ENCODE results near the gene IDUA. TPM values are rescaled to one million over a fixed set of nuclear protein-coding genes. Genes with fewer than 3 reads are reported as not detected.
A peak's percentile ranks its signal among the peaks of the same experiment; 100 is the strongest.
"Not testable (repeated sequence)": the region's sequence is repeated elsewhere in the genome, so short reads cannot be mapped to it uniquely, and the experiment has no call there.

Gene IDUA
- 10 to 100 TPM; 23.4 to 31.9 TPM for total RNA-seq

DNA sequence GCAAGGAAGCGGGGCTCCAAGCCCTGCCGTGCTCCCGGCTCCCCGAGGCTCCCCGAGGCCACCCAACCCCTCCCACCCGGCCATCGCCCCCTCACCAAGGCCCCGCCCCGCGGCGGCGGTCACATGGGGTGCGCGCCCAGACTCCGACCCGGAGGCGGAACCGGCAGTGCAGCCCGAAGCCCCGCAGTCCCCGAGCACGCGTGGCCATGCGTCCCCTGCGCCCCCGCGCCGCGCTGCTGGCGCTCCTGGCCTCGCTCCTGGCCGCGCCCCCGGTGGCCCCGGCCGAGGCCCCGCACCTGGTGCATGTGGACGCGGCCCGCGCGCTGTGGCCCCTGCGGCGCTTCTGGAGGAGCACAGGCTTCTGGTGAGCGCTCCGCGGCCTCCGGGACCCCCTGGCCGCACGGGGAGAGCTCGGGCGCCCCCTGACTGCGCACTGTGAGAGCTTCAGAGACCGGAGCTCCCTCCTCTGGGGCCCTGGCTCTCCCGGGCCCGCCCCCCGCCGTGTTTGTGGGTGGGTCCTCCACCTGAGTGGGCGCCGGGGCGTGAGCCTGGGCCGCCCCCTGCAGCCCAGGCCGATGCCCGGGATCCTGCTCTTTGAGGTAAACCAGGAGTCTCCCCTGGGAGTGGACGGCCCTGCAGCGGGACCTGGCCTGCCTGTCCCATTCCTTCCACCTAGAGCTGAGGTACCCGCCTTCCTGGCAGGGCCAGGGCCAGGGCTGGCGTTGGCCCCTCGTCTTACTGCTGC lies at the start of gene IDUA:
TSS of gene IDUA (plus strand) at position 166 of the 745 bp plus-strand sequence. CDS start at position 207, 41 bp downstream.
- Histone ChIP-seq H3K36me3 (no peaks in the 10 kb centered on the region), H3K27ac (no peak within 1 kb of the TSS), H3K27me3 (replicated peaks; ENCODE audit: insufficient read depth) (no peaks in the 10 kb centered on the region), H3K9me3 (no peaks in the 10 kb centered on the region), H3K4me1 (ENCODE audit: control insufficient read depth in 1 of 2, low read depth in 2 of 2) (peaks cover 14 to 24% of the 10 kb centered on the region in 2 donors), H3K4me3 (peak within 1 kb of the TSS; percentile 74)
- DNase-seq (ENCODE audit: low spot score) (no peak), ATAC-seq (ENCODE audit: insufficient number of reproducible peaks, low FRiP score, low read depth) (peak; percentile 60)
- TF ChIP-seq, protein P1, sequence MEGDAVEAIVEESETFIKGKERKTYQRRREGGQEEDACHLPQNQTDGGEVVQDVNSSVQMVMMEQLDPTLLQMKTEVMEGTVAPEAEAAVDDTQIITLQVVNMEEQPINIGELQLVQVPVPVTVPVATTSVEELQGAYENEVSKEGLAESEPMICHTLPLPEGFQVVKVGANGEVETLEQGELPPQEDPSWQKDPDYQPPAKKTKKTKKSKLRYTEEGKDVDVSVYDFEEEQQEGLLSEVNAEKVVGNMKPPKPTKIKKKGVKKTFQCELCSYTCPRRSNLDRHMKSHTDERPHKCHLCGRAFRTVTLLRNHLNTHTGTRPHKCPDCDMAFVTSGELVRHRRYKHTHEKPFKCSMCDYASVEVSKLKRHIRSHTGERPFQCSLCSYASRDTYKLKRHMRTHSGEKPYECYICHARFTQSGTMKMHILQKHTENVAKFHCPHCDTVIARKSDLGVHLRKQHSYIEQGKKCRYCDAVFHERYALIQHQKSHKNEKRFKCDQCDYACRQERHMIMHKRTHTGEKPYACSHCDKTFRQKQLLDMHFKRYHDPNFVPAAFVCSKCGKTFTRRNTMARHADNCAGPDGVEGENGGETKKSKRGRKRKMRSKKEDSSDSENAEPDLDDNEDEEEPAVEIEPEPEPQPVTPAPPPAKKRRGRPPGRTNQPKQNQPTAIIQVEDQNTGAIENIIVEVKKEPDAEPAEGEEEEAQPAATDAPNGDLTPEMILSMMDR (IDR thresholded peaks at IDR 0.05), result no peak

DNA sequence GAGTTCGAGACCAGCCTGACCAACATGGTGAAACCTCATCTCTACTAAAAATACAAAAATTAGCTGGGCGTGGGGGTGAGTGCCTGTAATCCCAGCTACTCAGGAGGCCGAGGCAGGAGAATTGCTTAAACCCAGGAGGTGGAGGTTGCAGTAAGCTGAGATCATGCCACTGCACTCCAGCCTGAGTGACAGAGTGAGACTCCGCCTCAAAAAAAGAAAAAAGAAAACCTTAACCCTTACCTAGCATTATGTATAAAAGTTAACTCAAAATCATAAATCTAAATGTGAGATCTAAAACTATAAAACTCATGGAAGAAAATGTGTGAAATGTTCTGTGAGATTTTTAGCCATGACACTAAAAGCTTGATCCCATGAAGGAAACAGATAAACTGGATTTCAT lies 47.3 kb upstream of the IDUA start:
- not testable (repeated sequence) for H3K4me1 ChIP-seq (ENCODE audit: control insufficient read depth in 1 of 2, low read depth in 2 of 2); H3K27ac ChIP-seq; H3K9me3 ChIP-seq; H3K4me3 ChIP-seq; H3K27me3 ChIP-seq (replicated peaks; ENCODE audit: insufficient read depth); DNase-seq (ENCODE audit: low spot score); ATAC-seq (ENCODE audit: insufficient number of reproducible peaks, low FRiP score, low read depth); H3K36me3 ChIP-seq

DNA sequence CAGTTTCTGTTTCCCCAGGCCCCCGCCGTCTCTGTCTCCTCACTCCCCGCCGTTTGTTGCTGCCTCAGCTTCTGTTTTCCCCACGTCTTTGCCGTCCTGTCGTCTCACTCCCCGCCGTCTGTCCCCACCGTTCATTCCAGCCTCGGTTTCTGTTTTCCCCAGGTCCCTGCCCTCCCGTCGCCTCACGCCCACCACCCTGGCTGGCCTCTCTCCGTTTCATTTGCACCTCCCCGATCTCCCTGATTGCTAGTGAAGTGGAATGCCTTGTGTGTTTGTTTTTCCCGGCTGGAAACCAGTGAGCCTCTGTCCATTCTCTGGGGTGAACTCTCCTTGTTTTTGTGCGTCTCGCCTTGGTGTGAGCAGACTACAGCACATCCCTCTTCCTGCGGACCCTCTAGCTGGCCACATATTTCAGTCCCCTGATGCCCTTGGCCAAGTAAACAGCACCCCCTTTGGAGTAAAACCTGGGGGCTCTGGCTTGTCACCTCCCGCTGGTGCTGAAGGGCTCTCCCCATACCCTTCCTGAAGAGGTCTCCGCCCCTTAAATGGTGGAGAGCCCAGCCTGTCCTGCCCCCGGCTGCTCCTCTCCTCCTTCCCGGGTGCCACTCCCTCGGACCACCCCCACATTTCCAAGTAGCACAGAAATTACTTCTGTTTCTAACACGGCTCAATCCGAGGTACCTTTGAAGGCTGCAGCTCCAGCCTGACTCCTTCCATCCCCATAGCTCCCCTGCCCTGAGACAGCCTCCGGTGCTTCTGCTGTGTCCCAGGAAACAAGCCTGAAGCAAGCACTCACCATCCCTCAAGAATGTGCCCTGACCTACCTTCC lies 41.4 kb upstream of the IDUA start:
- Histone ChIP-seq H3K27ac (no peak overlapping the region), H3K36me3 (peaks cover 4% of the 10 kb centered on the region), H3K4me3 (no peak overlapping the region), H3K9me3 (no peaks in the 10 kb centered on the region), H3K27me3 (replicated peaks; ENCODE audit: insufficient read depth) (no peaks in the 10 kb centered on the region), H3K4me1 (ENCODE audit: control insufficient read depth in 1 of 2, low read depth in 2 of 2) (no peaks in the 10 kb centered on the region)
- ATAC-seq (ENCODE audit: insufficient number of reproducible peaks, low FRiP score, low read depth) (no peak), DNase-seq (ENCODE audit: low spot score) (no peak)
- TF ChIP-seq, protein P1 (IDR thresholded peaks at IDR 0.05), result no peak

DNA sequence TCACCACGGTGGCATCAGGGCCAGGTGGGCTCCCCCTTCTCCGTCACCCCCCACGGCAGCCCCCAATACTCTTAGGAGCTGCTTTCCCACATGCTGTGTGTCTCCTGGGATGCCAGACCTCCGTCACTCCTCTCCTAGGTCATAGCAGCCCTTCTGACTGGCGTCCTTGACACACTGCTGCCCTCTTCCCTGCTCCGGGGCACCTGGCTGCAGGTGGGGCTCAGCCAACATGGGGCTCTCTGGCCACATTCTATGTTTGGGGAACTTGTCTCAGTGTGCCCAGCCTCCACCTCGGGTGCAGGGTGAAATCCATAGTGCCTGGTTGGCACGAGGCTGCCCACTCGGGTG lies 40.8 kb upstream of the IDUA start:
- TF ChIP-seq, protein P1 (IDR thresholded peaks at IDR 0.05), result no peak
- H3K27me3 ChIP-seq (replicated peaks; ENCODE audit: insufficient read depth), result no peaks in the 10 kb centered on the region
- DNase-seq (ENCODE audit: low spot score), result no peak

DNA sequence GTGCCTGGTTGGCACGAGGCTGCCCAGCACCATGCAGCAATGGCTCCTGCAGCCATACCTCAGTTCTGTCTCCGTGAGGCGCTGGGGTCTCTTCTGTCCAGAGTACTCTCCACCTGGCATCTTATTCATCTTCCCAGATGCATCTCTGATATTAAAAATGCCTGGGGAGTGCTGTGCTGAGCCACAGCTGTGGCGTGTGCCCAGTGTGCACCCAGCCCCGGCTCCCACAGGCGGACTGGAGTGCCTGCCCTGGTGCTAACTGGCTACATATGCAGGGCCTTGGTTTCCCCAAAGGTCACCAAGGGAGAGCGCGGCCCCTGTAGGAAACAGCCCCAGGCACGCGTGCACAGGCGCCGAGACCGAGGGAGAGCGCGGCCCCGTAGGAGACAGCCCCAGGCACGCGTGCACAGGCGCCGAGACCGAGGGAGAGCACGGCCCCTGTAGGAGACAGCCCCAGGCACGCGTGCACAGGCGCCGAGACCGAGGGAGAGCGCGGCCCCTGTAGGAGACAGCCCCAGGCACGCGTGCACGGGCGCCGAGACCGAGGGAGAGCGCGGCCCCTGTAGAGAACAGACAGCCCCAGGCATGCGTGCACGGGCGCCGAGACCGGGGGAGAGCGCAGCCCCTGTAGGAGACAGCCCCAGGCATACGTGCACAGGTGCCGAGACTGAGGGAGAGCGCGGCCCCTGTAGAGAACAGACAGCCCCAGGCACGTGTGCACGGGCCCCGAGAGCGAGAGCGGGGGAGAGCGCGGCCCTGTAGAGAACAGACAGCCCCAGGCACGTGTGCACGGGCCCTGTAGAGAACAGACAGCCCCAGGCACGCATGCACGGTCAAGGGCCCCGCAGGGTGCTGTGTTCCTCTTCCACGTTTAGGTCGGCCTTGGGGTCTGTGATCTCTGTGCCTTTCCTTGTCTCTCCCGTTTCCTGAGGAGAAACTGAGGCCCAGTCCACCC lies 40.0 kb upstream of the IDUA start:
- Histone ChIP-seq H3K27me3 (replicated peaks; ENCODE audit: insufficient read depth) (no peaks in the 10 kb centered on the region), H3K9me3 (no peaks in the 10 kb centered on the region), H3K36me3 (peaks cover 4% of the 10 kb centered on the region), H3K27ac (no peak overlapping the region), H3K4me1 (ENCODE audit: control insufficient read depth in 1 of 2, low read depth in 2 of 2) (no peaks in the 10 kb centered on the region), H3K4me3 (no peak overlapping the region)
- DNase-seq (ENCODE audit: low spot score) (no peak), ATAC-seq (ENCODE audit: insufficient number of reproducible peaks, low FRiP score, low read depth) (no peak)
- TF ChIP-seq, protein P1 (IDR thresholded peaks at IDR 0.05), result no peak

More for the DNA sequence above, 40.8 kb upstream of the IDUA start:
- Histone ChIP-seq H3K27ac (no peak overlapping the region), H3K4me1 (ENCODE audit: control insufficient read depth in 1 of 2, low read depth in 2 of 2) (no peaks in the 10 kb centered on the region), H3K9me3 (no peaks in the 10 kb centered on the region), H3K36me3 (peaks cover 4% of the 10 kb centered on the region), H3K4me3 (no peak overlapping the region)
- ATAC-seq (ENCODE audit: insufficient number of reproducible peaks, low FRiP score, low read depth), result no peak

Measured in thoracic aorta (tissue), 2 donors.